Osteocyte (in vitro differentiated cells): ENCODE results near the gene UBE2L5. TPM values are rescaled to one million over a fixed set of nuclear protein-coding genes. Genes with fewer than 3 reads are reported as not detected.

Experiments used
- DNase-seq: peaks from one replicate; pipeline ENCODE4 v3.0.0; 2021; ENCODE audit warnings: mixed read lengths; ENCODE audit not compliant: unreplicated experiment; ENCODE audit errors: extremely low spot score
- H3K27ac Mint-ChIP-seq: one replicate; pipeline ENCODE4 v1.8.0; 2021; ENCODE audit warnings: mild to moderate bottlenecking, mixed read lengths; ENCODE audit not compliant: unreplicated experiment
- H3K27me3 Mint-ChIP-seq: one replicate; pipeline ENCODE4 v1.8.0; 2021; ENCODE audit warnings: mixed read lengths; ENCODE audit not compliant: unreplicated experiment
- H3K36me3 Mint-ChIP-seq: one replicate; pipeline ENCODE4 v1.8.0; 2021; ENCODE audit warnings: mixed read lengths; ENCODE audit not compliant: unreplicated experiment
- H3K4me1 Mint-ChIP-seq: one replicate; pipeline ENCODE4 v1.8.0; 2021; ENCODE audit warnings: mixed read lengths; ENCODE audit not compliant: unreplicated experiment
- H3K4me3 Mint-ChIP-seq: one replicate; pipeline ENCODE4 v1.8.0; 2021; ENCODE audit warnings: mild to moderate bottlenecking, moderate library complexity, mixed read lengths; ENCODE audit not compliant: unreplicated experiment
- H3K9me3 Mint-ChIP-seq: one replicate; pipeline ENCODE4 v1.8.0; 2021; ENCODE audit warnings: mixed read lengths; ENCODE audit not compliant: unreplicated experiment
- CTCF ChIP-seq: fragments of 200-600 bp; sonication (generic); IDR thresholded peaks from 2 replicates; pipeline ENCODE4 v1.5.0; 2021; ENCODE audit warnings: antibody characterized with exemption, mild to moderate bottlenecking, moderate library complexity
- total RNA-seq: library from RNA; stranded (reverse); gene quantifications from 2 replicates; pipeline ENCODE4 v1.2.1, GENCODE V29; 2021

UBE2L5 gene
- total RNA-seq, 1 donor from 2014 or later: not detected

- H3K4me1 Mint-ChIP-seq: peaks cover 25% of the 10 kb centered on the region
- DNase-seq: no peak
- TF ChIP-seq CTCF: no peak
- H3K36me3 Mint-ChIP-seq: no peaks in the 10 kb centered on the region
- H3K27me3 Mint-ChIP-seq: no peaks in the 10 kb centered on the region
- H3K9me3 Mint-ChIP-seq: no peaks in the 10 kb centered on the region
- no peak overlapping the region for H3K27ac Mint-ChIP-seq
- H3K4me3 Mint-ChIP-seq: no peak overlapping the region
Measured at GRCh38 chr13:30429235-30429634, 6.9 kb downstream of the UBE2L5 start.

GRCh38 chr13:30429721-30430694 is 7.7 kb downstream of the UBE2L5 start:
- no peaks in the 10 kb centered on the region for H3K27me3 Mint-ChIP-seq
- peaks cover 25% of the 10 kb centered on the region for H3K4me1 Mint-ChIP-seq
- peak overlapping the region; percentile 12 for H3K4me3 Mint-ChIP-seq
- H3K9me3 Mint-ChIP-seq: no peaks in the 10 kb centered on the region
- no peak for TF ChIP-seq CTCF
- H3K36me3 Mint-ChIP-seq: no peaks in the 10 kb centered on the region
- H3K27ac Mint-ChIP-seq: peak overlapping the region; percentile 88
- no peak for DNase-seq

GRCh38 chr13:30431269-30431940 is 9.1 kb downstream of the UBE2L5 start:
- Mint-ChIP-seq H3K4me1 (peaks cover 32% of the 10 kb centered on the region), H3K27me3 (peaks cover 3% of the 10 kb centered on the region), H3K27ac (no peak overlapping the region), H3K4me3 (no peak overlapping the region), H3K9me3 (no peaks in the 10 kb centered on the region), H3K36me3 (no peaks in the 10 kb centered on the region)
- no peak for DNase-seq
- no peak for TF ChIP-seq CTCF

- TF ChIP-seq CTCF: no peak
- Mint-ChIP-seq H3K4me1 (peaks cover 15% of the 10 kb centered on the region), H3K9me3 (no peaks in the 10 kb centered on the region), H3K27ac (no peak overlapping the region), H3K36me3 (no peaks in the 10 kb centered on the region), H3K27me3 (peaks cover 9% of the 10 kb centered on the region), H3K4me3 (no peak overlapping the region)
- DNase-seq: no peak
Measured at GRCh38 chr13:30435911-30436451, 13.7 kb downstream of the UBE2L5 start.

- H3K36me3 Mint-ChIP-seq: no peaks in the 10 kb centered on the region
- no peak overlapping the region for H3K4me3 Mint-ChIP-seq
- H3K4me1 Mint-ChIP-seq: peaks cover 7% of the 10 kb centered on the region
- H3K27ac Mint-ChIP-seq: no peak overlapping the region
- peaks cover 9% of the 10 kb centered on the region for H3K27me3 Mint-ChIP-seq
- no peaks in the 10 kb centered on the region for H3K9me3 Mint-ChIP-seq
- no peak for TF ChIP-seq CTCF
- DNase-seq: peak; percentile 27
Measured at GRCh38 chr13:30437177-30437576, 14.9 kb downstream of the UBE2L5 start.
